Mesenchymal stem cell (in vitro differentiated cells and primary cell): Measurements from ENCODE around the gene ATL3.

Experiments
- DNase-seq: peaks from one replicate; pipeline ENCODE4 v3.0.0-alpha.2; 2013
- H2AFZ ChIP-seq: one replicate; pipeline ENCODE4 v1.6.1; 2013; ENCODE audit warnings: low read depth, mild to moderate bottlenecking, control low read depth, inconsistent platforms, low read length, moderate library complexity
- H2AK5ac ChIP-seq: 2 replicates; pipeline ENCODE4 v1.6.1; 2013; ENCODE audit warnings: low read length, moderate library complexity, mild to moderate bottlenecking, inconsistent platforms; ENCODE audit not compliant: severe bottlenecking
- H2BK120ac ChIP-seq: one replicate; pipeline ENCODE4 v1.6.1; 2013; ENCODE audit warnings: low read depth, mild to moderate bottlenecking, inconsistent platforms, low read length, moderate library complexity
- H2BK12ac ChIP-seq, 2 experiments: one replicate each; pipeline ENCODE4 v1.6.1; 2013; ENCODE audit warnings: inconsistent platforms in 2 of 2, low read length in 2 of 2, mild to moderate bottlenecking in 2 of 2, moderate library complexity in 2 of 2, control low read depth in 1 of 2
- H2BK15ac ChIP-seq: one replicate; pipeline ENCODE4 v1.6.1; 2013; ENCODE audit warnings: mild to moderate bottlenecking, low read depth, inconsistent platforms; ENCODE audit not compliant: poor library complexity, severe bottlenecking
- H2BK5ac ChIP-seq: 2 replicates; pipeline ENCODE4 v1.6.1; 2013; ENCODE audit warnings: low read depth, mild to moderate bottlenecking, low read length, control low read depth, inconsistent platforms; ENCODE audit not compliant: poor library complexity, severe bottlenecking
- H3K14ac ChIP-seq, 2 experiments: one replicate each; pipeline ENCODE4 v1.6.1; 2013; ENCODE audit warnings: inconsistent platforms in 2 of 2, low read length in 2 of 2, control low read depth in 1 of 2, mild to moderate bottlenecking in 1 of 2, moderate library complexity in 1 of 2
- H3K18ac ChIP-seq, 2 experiments: one replicate each; pipeline ENCODE4 v1.6.1; 2013; ENCODE audit warnings: inconsistent platforms in 2 of 2, low read length in 2 of 2, control low read depth in 1 of 2, low read depth in 1 of 2, mild to moderate bottlenecking in 1 of 2
- H3K23ac ChIP-seq, 2 experiments: one replicate each; pipeline ENCODE4 v1.6.1; 2013; ENCODE audit warnings: inconsistent platforms in 2 of 2, low read length in 2 of 2, mild to moderate bottlenecking in 2 of 2, moderate library complexity in 2 of 2, control low read depth in 1 of 2
- H3K27ac ChIP-seq: 2 replicates; pipeline ENCODE4 v1.5.1; 2013; ENCODE audit warnings: mild to moderate bottlenecking, moderate library complexity, low read length, control low read depth, inconsistent platforms; ENCODE audit not compliant: poor library complexity, severe bottlenecking
- H3K27me3 ChIP-seq, 2 experiments: 2 replicates each; pipeline versions ENCODE4 v1.6.1 to v1.7.0; 2013; ENCODE audit warnings: low read length in 2 of 2, mild to moderate bottlenecking in 2 of 2, moderate library complexity in 2 of 2, control low read depth in 1 of 2, inconsistent platforms in 1 of 2; ENCODE audit not compliant: control insufficient read depth in 1 of 2, insufficient read depth in 1 of 2
- H3K36me3 ChIP-seq, 2 experiments: 2 replicates each; pipeline versions ENCODE4 v1.6.1 to v1.7.0; 2013; ENCODE audit warnings: low read length in 2 of 2, control low read depth in 1 of 2, inconsistent platforms in 1 of 2, low read depth in 1 of 2, mild to moderate bottlenecking in 1 of 2; ENCODE audit not compliant: insufficient read depth in 2 of 2, control insufficient read depth in 1 of 2
- H3K4ac ChIP-seq, 2 experiments: one replicate each; pipeline ENCODE4 v1.6.1; 2013; ENCODE audit warnings: inconsistent platforms in 2 of 2, low read length in 2 of 2, mild to moderate bottlenecking in 2 of 2, moderate library complexity in 2 of 2, control low read depth in 1 of 2, low read depth in 1 of 2
- H3K4me1 ChIP-seq: 2 replicates; pipeline ENCODE4 v1.6.1; 2013; ENCODE audit warnings: low read depth, low read length, control low read depth; ENCODE audit not compliant: control insufficient read depth, insufficient read depth
- H3K4me2 ChIP-seq: 2 replicates; pipeline ENCODE4 v1.6.1; 2013; ENCODE audit warnings: low read length, mild to moderate bottlenecking, inconsistent platforms; ENCODE audit not compliant: poor library complexity, severe bottlenecking
- H3K4me3 ChIP-seq, 2 experiments: 2 replicates each; pipeline versions ENCODE4 v1.5.1 to v1.7.0; 2013; ENCODE audit warnings: low read length in 2 of 2, mild to moderate bottlenecking in 2 of 2, control low read depth in 1 of 2, low read depth in 1 of 2; ENCODE audit not compliant: insufficient read depth in 1 of 2
- H3K79me1 ChIP-seq: replicated peaks from 2 replicates; pipeline ENCODE4 v1.6.1; 2013; ENCODE audit warnings: mild to moderate bottlenecking, control low read depth, low read length, inconsistent platforms; ENCODE audit not compliant: poor library complexity, severe bottlenecking
- H3K9ac ChIP-seq: 2 replicates; pipeline ENCODE4 v1.7.0; 2013; ENCODE audit warnings: mild to moderate bottlenecking, low read length, moderate library complexity
- H3K9me3 ChIP-seq: 2 replicates; pipeline ENCODE4 v1.7.0; 2013; ENCODE audit warnings: mild to moderate bottlenecking, low read length; ENCODE audit not compliant: control insufficient read depth
- H4K8ac ChIP-seq: one replicate; pipeline ENCODE4 v1.6.1; 2013; ENCODE audit warnings: inconsistent platforms, mild to moderate bottlenecking, low read length, moderate library complexity
- H4K91ac ChIP-seq: one replicate; pipeline ENCODE4 v1.6.1; 2013; ENCODE audit warnings: mild to moderate bottlenecking, low read length, inconsistent platforms
- WGBS: methylation state at CpG from one replicate; pipeline ENCODE4 v1.1.7; 2013; ENCODE audit warnings: mixed read lengths; 5-methylcytosine and 5-hydroxymethylcytosine counted together

The ATL3 gene

GRCh38 chr11:63698976-63699733 is 28.0 kb upstream of the ATL3 start:
- H3K18ac ChIP-seq: no peak overlapping the region
- WGBS: 86% methylated on average over 11 of the region's 11 CpGs
- peaks cover 5 to 6% of the 10 kb centered on the region in 2 experiments for H3K36me3 ChIP-seq
- H3K9ac ChIP-seq: no peak overlapping the region
- no peak overlapping the region for H2AFZ ChIP-seq
- no peak overlapping the region for H4K8ac ChIP-seq
- no peak overlapping the region for H2BK5ac ChIP-seq
- DNase-seq: no peak
- peaks cover 18% of the 10 kb centered on the region for H3K79me1 ChIP-seq
- no peak overlapping the region for H3K14ac ChIP-seq
- H3K4ac ChIP-seq: no peak overlapping the region
- H2BK120ac ChIP-seq: no peak overlapping the region
- H3K27ac ChIP-seq: no peak overlapping the region
- no peak overlapping the region for H3K4me2 ChIP-seq
- no peak overlapping the region for H2AK5ac ChIP-seq
- no peak overlapping the region for H4K91ac ChIP-seq
- H2BK12ac ChIP-seq: no peak overlapping the region
- no peaks in the 10 kb centered on the region for H3K9me3 ChIP-seq
- H3K23ac ChIP-seq: no peak overlapping the region
- H3K4me3 ChIP-seq: no peak overlapping the region
- H3K27me3 ChIP-seq: no peaks in the 10 kb centered on the region
- H3K4me1 ChIP-seq: peaks cover 2% of the 10 kb centered on the region
- no peak overlapping the region for H2BK15ac ChIP-seq

GRCh38 chr11:63694596-63694995 is 23.4 kb upstream of the ATL3 start:
- Histone ChIP-seq H3K4me1 (peaks cover 4% of the 10 kb centered on the region), H4K8ac (no peak overlapping the region), H4K91ac (no peak overlapping the region), H3K14ac (no peak overlapping the region), H3K18ac (no peak overlapping the region), H3K4ac (no peak overlapping the region), H3K27me3 (no peaks in the 10 kb centered on the region), H3K27ac (no peak overlapping the region), H3K23ac (no peak overlapping the region), H3K4me3 (no peak overlapping the region), H2BK5ac (no peak overlapping the region), H2AFZ (no peak overlapping the region), H3K4me2 (no peak overlapping the region), H2AK5ac (no peak overlapping the region), H3K9ac (no peak overlapping the region), H2BK15ac (no peak overlapping the region), H3K79me1 (peaks cover 17% of the 10 kb centered on the region), H2BK120ac (no peak overlapping the region), H3K36me3 (peaks cover 3 to 5% of the 10 kb centered on the region in 2 experiments), H3K9me3 (no peaks in the 10 kb centered on the region), H2BK12ac (no peak overlapping the region)
- WGBS: 98% methylated on average over 7 of the region's 7 CpGs
- DNase-seq: no peak

- Histone ChIP-seq H3K4me1 (peaks cover 5% of the 10 kb centered on the region), H3K9ac (no peak overlapping the region), H2AK5ac (no peak overlapping the region), H3K23ac (no peak overlapping the region), H3K27ac (no peak overlapping the region), H3K9me3 (no peaks in the 10 kb centered on the region), H2BK5ac (no peak overlapping the region), H4K8ac (no peak overlapping the region), H3K4me2 (no peak overlapping the region), H3K79me1 (peaks cover 5% of the 10 kb centered on the region), H2BK12ac (no peak overlapping the region), H3K27me3 (no peaks in the 10 kb centered on the region), H3K14ac (no peak overlapping the region), H3K4me3 (no peak overlapping the region), H2BK15ac (no peak overlapping the region), H3K18ac (no peak overlapping the region), H4K91ac (no peak overlapping the region), H2AFZ (no peak overlapping the region), H3K36me3 (no peaks in the 10 kb centered on the region), H2BK120ac (no peak overlapping the region), H3K4ac (no peak overlapping the region)
- 100% methylated on average over 1 of the region's 1 CpG for WGBS
- no peak for DNase-seq
Observed at GRCh38 chr11:63687845-63688244, 16.7 kb upstream of the ATL3 start.

DNA sequence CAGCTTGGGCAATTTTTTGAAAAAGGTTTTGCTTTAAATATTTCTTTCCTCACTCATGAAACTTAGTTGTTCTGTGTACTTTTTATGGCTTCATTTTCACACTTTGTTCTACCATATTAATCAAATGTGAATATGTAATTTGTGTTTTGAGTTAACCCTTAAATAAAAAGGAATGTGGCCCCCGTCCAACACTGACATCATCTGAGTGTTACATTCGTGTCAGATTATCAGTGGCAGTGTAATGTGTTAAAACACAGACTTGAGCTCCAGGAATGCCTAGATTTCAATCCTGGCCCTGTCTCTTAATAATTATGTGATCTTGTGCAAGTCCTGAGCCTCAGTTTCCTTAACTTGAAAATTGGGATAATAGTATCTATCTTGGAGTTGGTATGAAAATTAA is 15.8 kb upstream of the ATL3 start:
- no peak overlapping the region for H2BK15ac ChIP-seq
- no peak overlapping the region for H2BK120ac ChIP-seq
- DNase-seq: no peak
- no peak overlapping the region for H3K4me2 ChIP-seq
- H3K79me1 ChIP-seq: peaks cover 2% of the 10 kb centered on the region
- peaks cover 3% of the 10 kb centered on the region for H3K4me1 ChIP-seq
- no peak overlapping the region for H2AFZ ChIP-seq
- H4K91ac ChIP-seq: no peak overlapping the region
- H3K4me3 ChIP-seq: no peak overlapping the region
- no peak overlapping the region for H2AK5ac ChIP-seq
- no peak overlapping the region for H2BK5ac ChIP-seq
- H4K8ac ChIP-seq: no peak overlapping the region
- H2BK12ac ChIP-seq: no peak overlapping the region
- H3K4ac ChIP-seq: no peak overlapping the region
- H3K27ac ChIP-seq: no peak overlapping the region
- no peak overlapping the region for H3K18ac ChIP-seq
- H3K9me3 ChIP-seq: no peaks in the 10 kb centered on the region
- 86% methylated on average over 2 of the region's 2 CpGs for WGBS
- no peak overlapping the region for H3K23ac ChIP-seq
- H3K36me3 ChIP-seq: no peaks in the 10 kb centered on the region
- H3K9ac ChIP-seq: peak overlapping the region; percentile 38
- no peaks in the 10 kb centered on the region for H3K27me3 ChIP-seq
- no peak overlapping the region for H3K14ac ChIP-seq
